22Rv1 (cell line): ENCODE measurements around the gene PES1.

Experiments
- H3K27ac ChIP-seq: fragments of 450-650 bp; 2 replicates; pipeline ENCODE4 v1.5.1; 2017
- CTCF ChIP-seq: fragments of 450-650 bp; IDR thresholded peaks from 2 replicates; pipeline ENCODE4 v1.5.1; 2017; ENCODE audit warnings: mild to moderate bottlenecking
- ZFX ChIP-seq: fragments of 450-650 bp; IDR thresholded peaks from 2 replicates; pipeline ENCODE4 v1.6.1; 2017; ENCODE audit warnings: antibody characterized with exemption, borderline replicate concordance

PES1 gene

GRCh38 chr22:30582788-30583545, 8.7 kb downstream of the PES1 start:
- TF ChIP-seq ZFX = no peak

GRCh38 chr22:30582051-30582450, 9.7 kb downstream of the PES1 start:
- no peak overlapping the region for H3K27ac ChIP-seq
- TF ChIP-seq CTCF (no peak), ZFX (no peak)

More at GRCh38 chr22:30582788-30583545, 8.7 kb downstream of the PES1 start:
- H3K27ac ChIP-seq = no peak overlapping the region

- TF ChIP-seq ZFX = no peak
- TF ChIP-seq CTCF = no peak
- no peak overlapping the region for H3K27ac ChIP-seq
These were observed 10.8 kb downstream of the PES1 start for GRCh38 chr22:30580896-30581295.

- no peak for TF ChIP-seq CTCF
- no peak for TF ChIP-seq ZFX
- no peak overlapping the region for H3K27ac ChIP-seq
These were observed 13.2 kb downstream of the PES1 start for GRCh38 chr22:30578481-30578880.

GRCh38 chr22:30575859-30576258, 15.9 kb downstream of the PES1 start:
- TF ChIP-seq ZFX (no peak), CTCF (no peak)
- peak overlapping the region; percentile 91 for H3K27ac ChIP-seq

GRCh38 chr22:30574997-30575671, 16.6 kb downstream of the PES1 start:
- peak overlapping the region; percentile 91 for H3K27ac ChIP-seq
- TF ChIP-seq ZFX = no peak
- peak; percentile 19; the same call in 1 of the 2 replicates for TF ChIP-seq CTCF

- H3K27ac ChIP-seq = peak within 1 kb of the TSS; percentile 91
- TF ChIP-seq CTCF (no peak), ZFX (no peak)
These were observed 17.4 kb downstream of the PES1 start, which contains the start of gene GAL3ST1 for GRCh38 chr22:30574095-30574981. Gene GAL3ST1 (minus strand): TSS chr22:30574665. CDS start chr22:30557392, 17,273 bp downstream.
